DMS153 treated with DMSO at 0.1 percent for 48 hours (cell line): Measurements from ENCODE around the gene MYRFL.
"Not testable (repeated sequence)": the region's sequence is repeated elsewhere in the genome, so short reads cannot be mapped to it uniquely, and the experiment has no call there.

ENCODE experiments used
- DNase-seq: peaks from one replicate; lab custom pipeline; 2025; ENCODE audit not compliant: unreplicated experiment; lab: John Stamatoyannopoulos, UW

The MYRFL gene

GRCh38 chr12:69843608-69844007, 18.6 kb downstream of the MYRFL start:
- DNase-seq, result no peak

- no peak for DNase-seq
Measured at GRCh38 chr12:69844416-69844815, 19.4 kb downstream of the MYRFL start.

DNA sequence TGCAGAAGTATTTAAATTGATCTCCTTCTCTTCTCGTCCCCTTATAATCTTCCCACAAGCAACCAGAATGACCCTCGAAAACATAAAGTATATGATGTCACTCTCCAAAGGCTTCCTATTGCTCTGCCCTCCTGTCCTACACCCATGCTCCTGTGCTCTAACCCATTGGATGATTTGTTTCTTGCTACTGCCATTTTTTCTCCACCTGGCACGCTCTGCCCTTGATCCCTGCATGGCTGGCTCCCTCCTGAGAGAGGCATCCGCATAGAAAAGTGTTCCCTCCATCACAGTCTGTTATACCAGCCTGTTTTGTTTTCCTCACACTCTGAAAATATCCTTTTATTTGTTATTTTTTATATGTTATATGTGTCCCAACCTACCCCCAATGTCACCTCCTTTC, 19.8 kb downstream of the MYRFL start:
- no peak for DNase-seq

DNA sequence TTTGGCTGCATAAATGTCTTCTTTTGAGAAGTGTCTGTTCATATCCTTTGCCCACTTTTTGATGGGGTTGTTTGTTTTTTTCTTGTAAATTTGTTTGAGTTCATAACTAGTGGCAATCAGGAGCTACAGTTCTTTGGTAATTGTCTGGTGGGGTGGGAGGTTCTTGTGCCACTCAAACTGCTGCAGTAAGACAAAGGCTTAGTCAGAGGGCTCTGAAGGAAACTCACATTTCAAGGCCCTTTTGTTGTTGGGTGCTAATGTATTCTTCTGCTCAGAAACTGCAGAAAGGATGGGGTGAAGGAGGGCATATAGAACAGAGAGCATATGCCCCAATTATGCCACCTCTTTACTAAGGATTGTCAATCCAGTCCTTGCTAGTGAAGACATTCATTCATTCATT, 21.9 kb downstream of the MYRFL start:
- no peak for DNase-seq

DNA sequence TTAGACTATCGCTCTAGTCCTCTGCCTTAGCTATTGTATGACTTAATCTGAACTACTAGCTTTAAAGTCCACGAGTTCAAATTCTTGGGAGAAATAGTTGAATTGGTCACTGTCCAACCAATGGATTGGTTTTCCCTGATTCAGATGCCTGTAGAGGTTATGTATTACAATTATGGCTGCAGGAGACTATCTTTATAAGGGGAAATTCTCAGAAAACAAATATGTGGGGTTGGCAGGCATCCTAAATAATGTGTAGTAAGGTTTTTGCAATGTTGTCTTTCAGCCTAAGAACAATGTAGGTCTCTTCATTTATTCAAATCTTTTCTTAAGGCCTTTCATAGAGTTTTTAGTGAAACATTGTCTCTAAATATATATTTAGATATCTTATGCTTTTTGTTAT, 26.9 kb downstream of the MYRFL start:
- no peak for DNase-seq

DNA sequence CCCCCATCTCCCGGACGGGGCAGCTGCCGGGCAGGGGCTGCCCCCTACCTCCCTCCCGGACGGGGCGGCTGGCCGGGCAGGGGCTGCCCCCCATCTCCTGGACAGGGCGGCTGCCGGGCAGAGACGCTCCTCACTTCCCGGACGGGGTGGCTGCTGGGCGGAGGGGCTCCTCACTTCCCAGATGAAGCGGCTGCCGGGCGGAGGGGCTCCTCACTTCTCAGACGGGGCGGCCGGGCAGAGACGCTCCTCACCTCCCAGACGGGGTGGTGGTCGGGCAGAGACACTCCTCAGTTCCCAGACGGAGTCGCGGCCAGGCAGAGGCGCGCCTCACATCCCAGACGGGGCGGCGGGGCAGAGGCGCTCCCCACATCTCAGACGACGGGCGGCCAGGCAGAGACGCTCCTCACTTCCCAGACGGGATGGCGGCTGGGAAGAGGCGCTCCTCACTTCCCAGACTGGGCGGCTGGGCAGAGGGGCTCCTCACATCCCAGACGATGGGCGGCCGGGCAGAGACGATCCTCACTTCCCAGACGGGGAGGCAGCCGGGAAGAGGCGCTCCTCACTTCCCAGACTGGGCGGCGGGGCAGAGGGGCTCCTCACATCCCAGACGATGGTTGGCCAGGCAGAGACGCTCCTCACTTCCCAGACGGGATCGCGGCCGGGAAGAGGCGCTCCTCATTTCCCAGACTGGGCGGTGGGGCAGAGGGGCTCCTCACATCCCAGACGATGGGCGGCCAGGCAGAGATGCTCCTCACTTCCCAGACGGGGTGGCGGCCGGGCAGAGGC, 28.3 kb downstream of the MYRFL start:
- DNase-seq, result not testable (repeated sequence)

DNA sequence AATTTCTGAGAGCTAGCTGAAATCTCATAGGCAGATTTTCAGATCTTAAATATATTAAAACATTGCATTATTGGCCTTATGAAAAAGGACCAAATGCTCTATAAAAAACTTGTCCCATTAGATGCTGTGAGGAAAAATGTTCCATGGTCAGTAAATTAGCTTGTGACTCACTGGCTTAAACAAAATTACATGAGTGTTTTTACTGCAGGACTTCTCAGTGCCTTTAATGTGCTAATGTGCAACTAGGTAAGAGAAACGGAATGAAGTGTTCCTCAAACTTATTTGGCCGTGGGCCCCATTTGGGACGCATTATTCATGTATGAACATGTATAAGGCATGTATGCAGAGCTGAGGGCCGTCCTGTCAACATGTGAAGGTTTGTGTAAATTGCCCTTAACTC, 41.7 kb downstream of the MYRFL start:
- DNase-seq, result no peak

- DNase-seq, result no peak
Measured at GRCh38 chr12:69868695-69869094, 43.7 kb downstream of the MYRFL start.

GRCh38 chr12:69872804-69873203, 47.8 kb downstream of the MYRFL start:
- DNase-seq, result no peak

- DNase-seq, result no peak
Measured at GRCh38 chr12:69873429-69873828, 48.4 kb downstream of the MYRFL start.

GRCh38 chr12:69874606-69875005, 49.6 kb downstream of the MYRFL start:
- DNase-seq, result no peak

GRCh38 chr12:69875416-69875935, 50.4 kb downstream of the MYRFL start:
- DNase-seq, result no peak

GRCh38 chr12:69879007-69879960, 54.3 kb downstream of the MYRFL start:
- DNase-seq, result peak; percentile 43

- DNase-seq, result no peak
Measured at GRCh38 chr12:69880571-69880970, 55.5 kb downstream of the MYRFL start.

GRCh38 chr12:69881771-69882170, 56.7 kb downstream of the MYRFL start:
- no peak for DNase-seq

DNA sequence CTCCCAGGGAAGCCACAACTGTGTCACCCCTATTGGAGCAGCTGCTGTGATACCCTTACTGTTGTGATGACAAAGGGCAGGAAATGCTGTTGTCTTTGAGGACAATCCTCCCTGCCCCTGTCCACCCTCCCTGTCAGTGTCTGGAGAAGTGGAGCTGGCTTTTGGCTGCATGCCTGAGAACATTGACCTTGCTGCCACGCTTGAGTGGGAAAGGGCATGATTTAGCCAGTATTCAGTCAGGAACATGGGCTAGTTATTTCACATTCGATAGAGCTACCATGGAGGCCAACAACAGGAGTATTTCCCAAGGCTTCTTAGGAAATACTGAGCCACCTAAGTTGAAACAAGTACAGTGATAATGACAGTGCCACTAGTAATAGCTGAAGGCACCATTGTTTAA, 59.4 kb downstream of the MYRFL start:
- peak; percentile 29 for DNase-seq

DNA sequence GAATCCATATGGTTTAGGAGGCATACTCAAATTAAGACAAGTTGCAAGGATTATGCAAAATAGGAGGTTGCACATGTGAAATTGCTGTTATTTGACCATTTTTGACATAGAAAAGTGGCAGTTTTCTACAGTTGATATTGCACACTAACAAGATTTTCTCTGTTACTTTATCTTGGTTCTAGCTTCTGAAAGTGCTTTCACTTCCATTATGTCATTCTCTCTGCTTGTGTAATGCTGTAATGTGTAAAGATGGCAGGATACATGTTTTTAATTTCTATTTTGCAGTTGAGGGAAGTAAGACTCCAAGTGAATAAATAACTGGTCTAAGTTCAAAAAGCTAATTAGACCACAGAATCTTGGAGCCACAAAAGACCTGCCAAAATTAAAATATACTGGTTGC, 60.6 kb downstream of the MYRFL start:
- no peak for DNase-seq

GRCh38 chr12:69886109-69886508, 61.1 kb downstream of the MYRFL start:
- DNase-seq, result no peak

- no peak for DNase-seq
Measured at GRCh38 chr12:69886715-69887114, 61.7 kb downstream of the MYRFL start.

GRCh38 chr12:69888901-69889300, 63.9 kb downstream of the MYRFL start:
- DNase-seq, result no peak

GRCh38 chr12:69894800-69895383, 69.9 kb downstream of the MYRFL start:
- no peak for DNase-seq
